Measurements from ENCODE around the gene ARHGDIG. TPM values are rescaled to one million over a fixed set of nuclear protein-coding genes. Genes with fewer than 3 reads are reported as not detected.
A peak's percentile ranks its signal among the peaks of the same experiment; 100 is the strongest.

ARHGDIG gene
- total RNA-seq, 4 donors from 2014 or later, result 1.2 to 2.7 (median 1.8) TPM

DNA sequence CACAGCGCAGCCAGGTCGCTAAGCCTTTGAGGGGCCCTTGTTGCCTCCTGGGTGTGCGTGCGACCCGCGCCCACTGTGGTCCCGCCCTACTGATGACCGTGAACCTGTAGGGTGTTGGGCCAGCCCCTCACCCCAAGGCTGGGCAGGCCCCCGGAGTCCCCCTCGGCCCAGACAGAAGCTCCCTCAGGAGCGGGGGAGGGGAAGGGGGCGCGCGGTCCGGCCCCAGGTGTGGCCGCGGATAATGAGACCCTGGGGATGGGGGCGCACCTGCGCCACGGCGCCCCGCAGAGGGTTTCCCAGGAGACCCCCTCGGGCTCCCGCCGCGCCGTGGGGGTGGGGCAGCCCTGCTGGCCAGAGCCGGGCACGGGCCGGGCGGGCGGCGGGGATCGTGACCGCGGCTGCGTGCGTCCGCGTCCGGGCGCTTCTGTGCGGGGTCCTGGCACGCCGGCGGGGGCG, 358 bp upstream of the ARHGDIG start:
- peaks cover 44% of the 10 kb centered on the region for H3K27me3 ChIP-seq
- WGBS, 2 donors (ENCODE audit: low coverage in 1 of 2), result no CpG with 5 or more reads among the region's 47 CpGs
- H3K36me3 ChIP-seq, result no peaks in the 10 kb centered on the region
- no peak overlapping the region for H3K27ac ChIP-seq
- TF ChIP-seq POLR2A (IDR thresholded peaks at IDR 0.05) (no peak), POLR2AphosphoS5 (IDR thresholded peaks at IDR 0.05) (no peak), EP300 (IDR thresholded peaks at IDR 0.05) (no peak)
- TF ChIP-seq, protein P1, sequence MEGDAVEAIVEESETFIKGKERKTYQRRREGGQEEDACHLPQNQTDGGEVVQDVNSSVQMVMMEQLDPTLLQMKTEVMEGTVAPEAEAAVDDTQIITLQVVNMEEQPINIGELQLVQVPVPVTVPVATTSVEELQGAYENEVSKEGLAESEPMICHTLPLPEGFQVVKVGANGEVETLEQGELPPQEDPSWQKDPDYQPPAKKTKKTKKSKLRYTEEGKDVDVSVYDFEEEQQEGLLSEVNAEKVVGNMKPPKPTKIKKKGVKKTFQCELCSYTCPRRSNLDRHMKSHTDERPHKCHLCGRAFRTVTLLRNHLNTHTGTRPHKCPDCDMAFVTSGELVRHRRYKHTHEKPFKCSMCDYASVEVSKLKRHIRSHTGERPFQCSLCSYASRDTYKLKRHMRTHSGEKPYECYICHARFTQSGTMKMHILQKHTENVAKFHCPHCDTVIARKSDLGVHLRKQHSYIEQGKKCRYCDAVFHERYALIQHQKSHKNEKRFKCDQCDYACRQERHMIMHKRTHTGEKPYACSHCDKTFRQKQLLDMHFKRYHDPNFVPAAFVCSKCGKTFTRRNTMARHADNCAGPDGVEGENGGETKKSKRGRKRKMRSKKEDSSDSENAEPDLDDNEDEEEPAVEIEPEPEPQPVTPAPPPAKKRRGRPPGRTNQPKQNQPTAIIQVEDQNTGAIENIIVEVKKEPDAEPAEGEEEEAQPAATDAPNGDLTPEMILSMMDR (IDR thresholded peaks at IDR 0.05), result no peak
- peak overlapping the region in 1 of 2 donors; percentile 46 for H3K4me3 ChIP-seq
- H3K4me1 ChIP-seq, result peaks cover 0 to 33% (median 8%) of the 10 kb centered on the region in 3 donors
- H3K9me3 ChIP-seq, result no peaks in the 10 kb centered on the region
- ATAC-seq, result no peak

DNA sequence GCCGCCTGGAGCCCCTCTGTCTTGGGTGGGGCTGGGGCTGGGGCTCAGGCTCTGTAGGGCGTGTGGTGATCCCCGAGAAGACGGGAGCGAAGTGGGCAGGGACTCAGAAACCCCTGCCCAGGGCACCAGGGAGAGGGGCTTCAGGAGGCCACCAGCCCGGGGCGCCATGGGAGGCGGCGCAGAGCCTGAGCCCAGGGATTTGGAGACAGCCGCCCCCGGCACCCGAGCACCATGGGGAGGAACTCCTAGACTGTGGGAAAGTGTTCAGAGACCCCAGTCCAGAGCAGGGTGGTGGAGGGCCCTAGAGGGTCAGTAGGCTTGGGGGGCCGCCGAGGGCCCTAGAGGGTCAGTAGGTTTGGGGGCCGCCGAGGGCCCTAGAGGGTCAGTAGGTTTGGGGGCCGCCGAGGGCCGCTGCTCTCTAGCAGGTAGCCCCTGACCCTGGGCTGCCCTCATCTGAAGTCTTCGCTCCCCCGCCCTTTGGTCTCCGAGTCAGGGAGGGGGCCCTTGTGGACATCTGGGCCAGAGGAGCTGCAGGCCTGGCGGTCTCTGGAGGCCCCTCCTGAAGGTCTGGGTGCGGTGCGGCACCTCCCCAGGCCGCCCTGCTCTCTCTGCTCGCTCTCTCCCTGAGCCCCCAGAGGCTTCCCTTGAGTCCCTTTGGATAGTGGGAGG, 734 bp downstream of the ARHGDIG start:
- TF ChIP-seq EP300 (IDR thresholded peaks at IDR 0.05), result no peak
- no peak for TF ChIP-seq POLR2AphosphoS5 (IDR thresholded peaks at IDR 0.05)
- TF ChIP-seq POLR2A (IDR thresholded peaks at IDR 0.05), result no peak
- TF ChIP-seq, protein P1 (IDR thresholded peaks at IDR 0.05), result no peak
- ATAC-seq, result no peak
- H3K4me3 ChIP-seq, result peak overlapping the region in 1 of 2 donors; percentile 46
- peaks cover 40% of the 10 kb centered on the region for H3K27me3 ChIP-seq
- H3K27ac ChIP-seq, result peak overlapping the region in 1 of 4 donors; percentile 35
- no peaks in the 10 kb centered on the region for H3K9me3 ChIP-seq
- H3K36me3 ChIP-seq, result no peaks in the 10 kb centered on the region
- H3K4me1 ChIP-seq, result peaks cover 0 to 25% (median 6%) of the 10 kb centered on the region in 3 donors
- 47% methylated on average over 3 of the region's 27 CpGs; no CpG with 5 or more reads in 1 of the 2 donors for WGBS, 2 donors (ENCODE audit: low coverage in 1 of 2)

DNA sequence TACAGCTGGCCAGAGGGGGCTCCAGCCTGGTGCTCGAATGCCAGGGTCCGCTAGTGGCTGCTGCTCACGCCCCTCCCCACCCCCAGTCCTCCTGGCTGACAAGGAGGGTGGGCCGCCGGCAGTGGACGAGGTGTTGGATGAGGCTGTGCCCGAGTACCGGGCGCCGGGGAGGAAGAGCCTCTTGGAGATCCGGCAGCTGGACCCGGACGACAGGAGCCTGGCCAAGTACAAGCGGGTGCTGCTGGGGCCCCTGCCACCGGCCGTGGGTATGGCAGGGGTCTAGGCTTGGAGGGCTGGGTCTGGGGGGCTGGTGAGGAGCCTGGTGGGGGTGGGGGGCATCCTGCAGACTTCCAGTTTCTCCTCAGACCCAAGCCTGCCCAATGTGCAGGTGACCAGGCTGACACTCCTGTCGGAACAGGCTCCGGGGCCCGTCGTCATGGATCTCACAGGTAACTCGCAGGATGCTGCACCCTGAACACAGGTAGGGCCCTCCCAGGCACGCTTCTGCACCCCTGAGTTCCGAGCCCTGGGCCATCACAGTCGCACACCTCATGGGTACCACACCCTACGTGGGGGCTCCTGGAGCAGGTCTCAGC, 1.4 kb downstream of the ARHGDIG start:
- 86% methylated on average over 4 of the region's 25 CpGs; no CpG with 5 or more reads in 1 of the 2 donors for WGBS, 2 donors (ENCODE audit: low coverage in 1 of 2)
- ATAC-seq, result no peak

DNA sequence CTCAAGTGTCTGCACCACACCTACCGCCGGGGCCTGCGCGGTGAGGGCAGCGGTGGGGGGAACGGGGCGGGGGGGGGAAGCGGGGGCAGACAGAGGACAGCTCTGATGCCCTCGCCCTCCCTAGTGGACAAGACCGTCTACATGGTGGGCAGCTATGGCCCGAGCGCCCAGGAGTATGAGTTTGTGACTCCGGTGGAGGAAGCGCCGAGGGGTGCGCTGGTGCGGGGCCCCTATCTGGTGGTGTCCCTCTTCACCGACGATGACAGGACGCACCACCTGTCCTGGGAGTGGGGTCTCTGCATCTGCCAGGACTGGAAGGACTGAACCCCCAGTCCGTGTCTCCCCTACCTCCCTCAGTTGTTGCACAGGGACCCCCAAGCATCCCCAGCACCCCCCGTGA, 2.1 kb downstream of the ARHGDIG start:
- Histone ChIP-seq H3K36me3 (peaks cover 0 to 12% of the 10 kb centered on the region in 2 donors), H3K27me3 (peaks cover 40% of the 10 kb centered on the region), H3K9me3 (no peaks in the 10 kb centered on the region), H3K27ac (no peak overlapping the region), H3K4me1 (peaks cover 0 to 20% (median 6%) of the 10 kb centered on the region in 3 donors), H3K4me3 (no peak overlapping the region)
- no peak for ATAC-seq
- TF ChIP-seq POLR2AphosphoS5 (IDR thresholded peaks at IDR 0.05) (no peak), EP300 (IDR thresholded peaks at IDR 0.05) (no peak), POLR2A (IDR thresholded peaks at IDR 0.05) (no peak)
- TF ChIP-seq, protein P1 (IDR thresholded peaks at IDR 0.05), result no peak
- 80% methylated on average over 3 of the region's 22 CpGs; no CpG with 5 or more reads in 1 of the 2 donors for WGBS, 2 donors (ENCODE audit: low coverage in 1 of 2)

More for the DNA sequence above, 1.4 kb downstream of the ARHGDIG start:
- peaks cover 40% of the 10 kb centered on the region for H3K27me3 ChIP-seq
- peaks cover 0 to 5% of the 10 kb centered on the region in 2 donors for H3K36me3 ChIP-seq
- H3K9me3 ChIP-seq, result no peaks in the 10 kb centered on the region
- peaks cover 0 to 20% (median 6%) of the 10 kb centered on the region in 3 donors for H3K4me1 ChIP-seq
- H3K27ac ChIP-seq, result no peak overlapping the region
- H3K4me3 ChIP-seq, result no peak overlapping the region
- TF ChIP-seq POLR2A (IDR thresholded peaks at IDR 0.05) (no peak), EP300 (IDR thresholded peaks at IDR 0.05) (no peak), POLR2AphosphoS5 (IDR thresholded peaks at IDR 0.05) (no peak)
- TF ChIP-seq, protein P1 (IDR thresholded peaks at IDR 0.05), result no peak
